Measurements from ENCODE around the gene MTERF1.
A peak's percentile ranks its signal among the peaks of the same experiment; 100 is the strongest.
"Not testable (repeated sequence)": the region's sequence is repeated elsewhere in the genome, so short reads cannot be mapped to it uniquely, and the experiment has no call there.

Gene MTERF1

GRCh38 chr7:91880413-91881241 lies at the start of gene MTERF1:
Gene MTERF1, minus strand, starts transcription at chr7:91880702. Its CDS starts 619 bp downstream, at chr7:91880083.
- peak; percentile 95 to 98 (median 97) for DNase-seq

DNA sequence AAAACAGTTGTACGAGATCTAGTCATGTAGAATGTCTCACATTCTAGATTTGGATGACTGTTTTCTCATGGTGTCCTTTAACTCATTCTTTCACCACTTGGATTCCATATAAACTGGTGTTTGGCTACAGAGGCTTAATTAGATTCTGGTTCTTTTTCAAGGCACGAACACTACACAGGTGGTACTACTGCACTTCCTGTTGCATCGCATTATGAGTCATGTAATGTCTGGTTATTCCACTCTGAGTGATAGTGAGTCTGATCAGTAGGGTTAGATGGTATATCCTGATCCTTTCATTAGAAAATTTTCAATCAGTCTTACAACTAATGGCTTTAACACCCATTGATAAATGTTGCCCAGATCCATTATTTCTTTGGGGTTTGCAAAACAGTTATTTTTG lies 49.0 kb upstream of the MTERF1 start:
- no peak for DNase-seq

GRCh38 chr7:91927912-91928311 lies 47.4 kb upstream of the MTERF1 start:
- DNase-seq: no peak

GRCh38 chr7:91922857-91923256 lies 42.4 kb upstream of the MTERF1 start:
- no peak for DNase-seq

DNA sequence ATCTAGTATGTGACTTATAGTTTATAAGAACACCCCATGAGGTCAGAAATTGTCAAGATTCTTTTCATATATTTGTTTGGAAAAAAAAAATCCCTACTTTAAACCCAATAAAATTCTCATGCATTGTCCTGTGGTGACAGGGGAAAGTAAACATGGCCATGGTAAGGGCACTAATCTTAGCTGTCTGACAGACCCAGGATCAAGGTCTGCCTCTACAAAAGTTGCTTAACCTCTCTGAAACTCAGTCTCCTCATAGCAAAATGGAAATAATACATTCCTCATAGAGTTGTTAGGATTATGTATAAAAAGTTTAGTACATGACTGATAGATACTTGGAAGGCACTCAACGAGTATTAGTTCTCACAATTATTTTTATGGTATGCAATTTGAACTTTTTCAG lies 37.9 kb upstream of the MTERF1 start:
- no peak for DNase-seq

- no peak for DNase-seq
Observed at GRCh38 chr7:91916051-91916440, 35.5 kb upstream of the MTERF1 start.

DNA sequence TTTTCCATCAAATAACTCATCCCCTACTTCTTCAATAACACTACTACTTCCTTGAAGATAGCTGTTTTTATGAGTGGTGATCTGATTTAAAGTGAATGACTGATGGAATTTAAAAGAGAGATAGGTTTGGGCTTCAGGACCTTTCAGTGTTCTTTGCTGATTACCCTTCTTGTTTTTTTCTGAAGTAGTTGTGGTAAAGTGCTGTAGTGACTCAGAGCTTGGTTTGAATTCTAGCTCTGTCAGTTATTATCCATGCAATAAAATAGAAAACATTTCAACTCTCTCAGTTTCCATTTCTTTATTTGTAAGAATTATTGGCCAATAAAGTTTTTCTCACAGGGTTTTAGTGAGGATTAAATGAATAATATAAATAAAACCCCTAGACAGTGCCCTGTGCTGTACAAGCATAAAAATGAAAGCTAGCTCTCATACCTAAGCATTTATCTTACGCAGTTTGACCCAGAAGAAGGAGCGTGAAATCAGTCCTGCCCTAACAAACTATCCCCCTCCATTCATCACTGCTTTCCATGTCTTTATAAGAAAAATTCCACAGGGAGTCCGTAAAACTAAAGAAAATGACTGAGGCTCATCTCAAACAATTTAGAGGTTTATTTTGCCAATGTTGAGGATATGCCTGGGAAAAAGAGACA lies 35.0 kb upstream of the MTERF1 start:
- no peak for DNase-seq

- DNase-seq: no peak
Observed at GRCh38 chr7:91913612-91914011, 33.1 kb upstream of the MTERF1 start.

DNA sequence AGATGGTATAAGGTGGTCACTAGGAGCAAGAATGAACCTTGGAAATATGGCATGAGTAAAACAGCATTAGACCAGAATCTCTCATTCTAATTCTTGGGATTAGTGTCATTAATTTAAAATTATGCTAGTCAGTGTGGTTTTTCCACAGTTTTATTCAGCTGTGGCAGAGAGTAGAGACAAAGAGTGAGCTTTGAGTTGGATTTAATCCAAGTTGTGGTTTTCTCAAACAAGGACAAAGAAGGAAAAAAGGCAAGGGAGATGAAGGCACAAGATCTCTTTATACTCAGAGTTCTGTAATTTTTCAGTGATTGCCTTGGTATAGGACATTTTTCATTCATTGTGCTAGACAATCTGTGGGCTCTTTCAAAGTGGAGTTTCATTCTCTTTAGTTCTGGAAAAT lies 32.0 kb upstream of the MTERF1 start:
- DNase-seq: no peak

GRCh38 chr7:91911121-91911520 lies 30.6 kb upstream of the MTERF1 start:
- no peak for DNase-seq

- peak; percentile 67 to 86 (median 78) for DNase-seq
Observed at GRCh38 chr7:91910171-91910570, 29.7 kb upstream of the MTERF1 start.

- DNase-seq: no peak
Observed at GRCh38 chr7:91899563-91899962, 19.1 kb upstream of the MTERF1 start.

- DNase-seq: no peak
Observed at GRCh38 chr7:91898240-91898992, 17.9 kb upstream of the MTERF1 start.

GRCh38 chr7:91894781-91895480 lies 14.4 kb upstream of the MTERF1 start:
- no peak for DNase-seq

DNA sequence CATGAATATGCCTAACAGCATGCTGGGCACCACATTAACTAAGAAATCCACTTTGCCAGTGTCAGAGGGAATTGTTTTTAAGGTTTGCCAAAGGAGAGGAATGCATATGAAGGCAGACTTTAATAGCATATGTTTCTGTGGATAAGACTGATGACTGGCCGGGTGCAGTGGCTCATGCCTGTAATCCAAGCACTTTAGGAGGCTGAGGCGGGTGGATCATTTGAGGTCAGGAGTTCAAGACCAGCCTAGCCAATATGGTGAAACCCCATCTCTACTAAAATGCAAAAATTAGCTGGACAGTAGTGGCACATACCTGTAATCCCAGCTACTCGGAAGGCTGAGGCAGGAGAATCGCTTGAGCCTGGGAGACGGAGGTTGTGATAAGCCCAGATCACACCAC lies 13.2 kb upstream of the MTERF1 start:
- not testable (repeated sequence) for DNase-seq

DNA sequence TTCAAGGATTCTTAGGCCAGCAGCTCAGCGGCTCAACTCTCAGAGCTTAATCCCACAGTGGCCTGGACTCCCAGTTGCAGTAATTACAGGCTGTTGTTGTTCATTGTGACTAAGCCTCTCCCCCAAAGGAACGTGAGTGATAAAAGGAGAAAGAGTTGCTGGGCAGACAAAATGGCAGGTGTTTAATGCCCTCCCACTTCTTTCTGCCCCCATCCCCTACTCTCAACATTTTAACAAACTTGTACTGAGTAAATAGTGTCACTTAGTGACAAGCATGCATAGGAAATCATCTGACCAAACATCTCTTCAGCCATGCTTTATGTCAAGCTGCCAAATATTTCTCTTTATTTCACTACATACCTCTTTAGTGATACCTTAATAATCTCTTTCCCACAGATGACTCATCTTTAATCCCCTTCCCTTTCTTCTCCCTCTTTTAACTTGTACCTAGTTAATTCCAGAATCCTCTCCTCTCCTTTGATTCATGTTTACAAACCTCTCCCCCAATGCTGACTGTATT lies 12.4 kb upstream of the MTERF1 start:
- DNase-seq: no peak

DNA sequence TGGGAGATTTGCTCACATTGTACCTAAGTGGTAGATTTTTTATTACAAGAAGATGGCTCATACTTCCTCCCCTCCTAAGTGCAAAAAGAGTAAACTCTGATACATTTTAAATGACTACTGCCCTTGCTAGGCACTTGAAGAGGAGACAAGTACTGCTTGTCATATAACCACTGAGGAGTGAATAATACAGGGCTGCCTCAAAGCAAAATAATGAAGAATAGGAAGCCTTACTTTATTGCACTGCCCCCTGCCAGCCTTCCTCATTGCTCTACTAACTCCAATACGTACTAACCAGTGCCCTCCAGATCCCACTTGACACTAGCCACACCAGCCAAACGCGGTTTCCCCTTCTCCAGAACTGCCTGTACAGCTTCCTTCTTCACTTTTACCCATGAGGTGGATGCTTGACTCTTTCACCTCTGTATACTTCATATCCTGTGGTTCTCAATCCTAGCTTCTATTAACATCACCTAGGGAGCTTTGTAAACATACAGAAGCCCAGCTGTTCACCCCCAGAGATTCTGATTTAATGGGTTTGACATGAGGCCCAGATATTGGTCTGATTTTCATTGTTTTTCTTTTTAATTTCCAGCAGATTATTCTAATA lies 11.7 kb upstream of the MTERF1 start:
- DNase-seq: no peak

DNA sequence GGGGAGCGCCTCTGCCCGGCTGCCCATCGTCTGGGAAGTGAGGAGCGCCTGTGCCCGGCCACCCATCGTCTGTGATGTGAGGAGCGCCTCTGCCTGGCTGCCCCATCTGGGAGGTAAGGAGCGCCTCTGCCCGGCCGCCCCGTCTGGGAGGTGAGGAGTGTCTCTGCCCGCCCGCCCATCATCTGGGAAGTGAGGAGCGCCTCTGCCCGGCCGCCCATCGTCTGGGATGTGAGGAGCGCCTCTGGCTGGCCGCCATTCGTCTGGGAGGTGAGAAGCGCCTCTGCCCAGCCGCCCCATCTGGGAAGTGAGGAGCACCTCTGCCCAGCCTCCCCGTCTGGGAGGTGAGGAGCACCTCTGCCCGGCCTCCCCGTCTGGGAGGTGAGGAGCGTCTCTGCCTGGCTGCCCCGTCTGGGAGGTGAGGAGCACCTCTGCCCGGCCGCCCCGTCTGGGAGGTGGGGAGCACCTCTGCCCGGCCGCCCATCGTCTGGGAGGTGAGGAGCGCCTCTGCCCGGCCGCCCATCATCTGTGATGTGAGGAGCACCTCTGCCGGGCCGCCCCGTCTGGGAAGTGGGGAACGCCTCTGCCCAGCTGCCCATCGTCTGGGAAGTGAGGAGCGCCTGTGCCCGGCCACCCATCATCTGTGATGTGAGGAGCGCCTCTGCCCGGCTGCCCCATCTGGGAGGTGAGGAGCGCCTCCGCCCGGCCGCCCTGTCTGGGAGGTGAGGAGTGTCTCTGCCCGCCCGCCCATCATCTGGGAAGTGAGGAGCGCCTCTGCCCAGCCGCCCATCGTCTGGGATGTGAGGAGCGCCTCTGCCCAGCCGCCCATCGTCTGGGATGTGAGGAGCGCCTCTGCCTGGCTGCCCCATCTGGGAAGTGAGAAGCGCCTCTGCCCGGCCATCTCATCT lies 8.0 kb upstream of the MTERF1 start:
- not testable (repeated sequence) for DNase-seq

DNA sequence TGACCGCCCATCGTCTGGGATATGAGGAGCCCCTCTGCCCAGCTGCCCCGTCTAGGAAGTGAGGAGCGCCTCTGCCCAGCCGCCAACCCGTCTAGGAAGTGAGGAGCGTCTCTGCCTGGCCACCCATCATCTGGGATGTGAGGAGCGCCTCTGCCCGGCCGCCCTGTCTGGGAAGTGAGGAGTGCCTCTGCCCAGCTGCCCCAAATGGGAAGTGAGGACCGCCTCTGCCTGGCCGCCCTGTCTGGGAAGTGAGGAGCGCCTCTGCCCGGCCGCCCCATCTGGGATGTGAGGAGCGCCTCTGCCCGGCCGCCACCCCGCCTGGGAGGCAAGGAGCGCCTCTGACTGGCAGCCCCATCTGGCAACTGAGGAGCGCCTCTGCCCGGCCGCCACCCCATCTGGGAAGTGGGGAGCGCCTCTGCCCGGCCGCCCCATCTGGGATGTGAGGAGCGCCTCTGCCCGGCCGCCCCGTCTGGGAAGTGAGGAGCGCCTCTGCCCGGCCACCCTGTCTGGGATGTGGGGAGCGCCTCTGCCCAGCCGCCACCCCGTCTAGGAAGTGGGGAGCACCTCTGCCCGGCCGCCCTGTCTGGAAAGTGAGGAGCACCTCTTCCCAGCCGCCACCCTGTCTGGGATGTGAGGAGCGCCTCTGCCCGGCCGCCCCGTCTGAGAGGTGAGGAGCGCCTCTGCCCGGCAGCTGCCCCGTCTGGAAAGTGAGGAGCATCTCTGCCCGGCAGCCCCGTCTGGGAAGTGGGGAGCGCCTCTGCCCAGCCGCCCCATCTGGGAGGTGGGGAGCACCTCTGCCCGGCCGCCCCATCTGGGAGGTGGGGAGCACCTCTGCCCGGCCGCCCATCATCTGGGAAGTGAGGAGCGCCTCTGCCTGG lies 7.1 kb upstream of the MTERF1 start:
- DNase-seq: not testable (repeated sequence)

- DNase-seq: no peak
Observed at GRCh38 chr7:91883676-91884362, 3.3 kb upstream of the MTERF1 start.
